ENCODE measurements around the gene DNAJC5. TPM values are rescaled to one million over a fixed set of nuclear protein-coding genes. Genes with fewer than 3 reads are reported as not detected.

DNAJC5 gene
- total and polyA plus RNA-seq, 9 of the 15 experiments (the other 6 are each of a cell fraction or from before 2014, with no cell fraction given): 0.95 to 42.8 (median 23.4) TPM

DNA sequence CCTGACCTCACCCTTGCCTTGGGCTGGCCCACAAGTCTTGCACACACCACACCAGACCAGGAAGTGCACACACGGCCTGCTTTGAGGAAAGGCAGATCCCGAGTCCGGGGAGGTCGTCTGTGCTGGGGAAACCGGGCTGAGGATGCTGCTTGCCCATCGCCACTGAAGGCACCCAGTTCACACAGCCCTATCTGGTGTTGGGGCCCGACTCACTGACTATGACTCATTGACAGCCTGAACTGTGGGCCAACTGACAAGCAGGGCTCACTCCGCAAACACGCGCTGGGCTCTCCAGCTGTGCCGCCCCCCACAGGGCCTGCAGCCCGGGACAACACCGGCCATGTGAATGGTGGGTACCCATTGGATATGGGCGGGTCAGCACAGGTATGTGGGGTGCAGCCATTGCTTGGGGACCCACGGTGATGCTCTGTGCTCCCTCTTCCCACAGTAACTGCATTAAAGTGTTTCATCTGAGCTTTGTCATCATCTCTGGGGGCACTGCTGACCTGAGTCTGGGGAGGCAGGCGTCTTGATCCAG lies 82.9 kb downstream of the DNAJC5 start (continued):
- TF ChIP-seq JUN (IDR thresholded peaks at IDR 0.05; ENCODE audit: borderline replicate concordance, low read depth, low read length) (peak; percentile 43; the same call in 1 of the 2 replicates), JUN (CRISPR knock-in tag; IDR thresholded peaks at IDR 0.05; ENCODE audit: borderline replicate concordance) (0 out of 2 replicates have a peak, but pooled peaks have one; percentile 29), ZFX (CRISPR knock-in tag; IDR thresholded peaks at IDR 0.05) (0 out of 2 replicates have a peak, but pooled peaks have one; percentile 24), ZNF740 (CRISPR knock-in tag; IDR thresholded peaks at IDR 0.05) (peak; percentile 89), ZNF740 (tag; IDR thresholded peaks at IDR 0.05) (no peak), RBM17 (IDR thresholded peaks at IDR 0.05; ENCODE audit: borderline replicate concordance, low read depth, low read length) (no peak), STAT6 (CRISPR knock-in tag; IDR thresholded peaks at IDR 0.05) (no peak), CBFA2T3 (IDR thresholded peaks at IDR 0.05) (peak; percentile 62), POLR3G (IDR thresholded peaks at IDR 0.05; ENCODE audit: extremely low read depth, insufficient read length, insufficient replicate concordance) (no peak), JUND (IDR thresholded peaks at IDR 0.05; ENCODE audit: borderline replicate concordance, low read depth, low read length) (peak; percentile 88), JUND (tag; IDR thresholded peaks at IDR 0.05; ENCODE audit: borderline replicate concordance, low read depth, low read length) (peak; percentile 85; the same call in 2 of the 3 replicates), FOS (IDR thresholded peaks at IDR 0.05; ENCODE audit: extremely low read depth, insufficient read length) (peak; percentile 4), ZNF324 (CRISPR knock-in tag; IDR thresholded peaks at IDR 0.05) (no peak), POLR2H (tag; IDR thresholded peaks at IDR 0.05; ENCODE audit: low read depth) (no peak)
- TF ChIP-seq, protein P1, sequence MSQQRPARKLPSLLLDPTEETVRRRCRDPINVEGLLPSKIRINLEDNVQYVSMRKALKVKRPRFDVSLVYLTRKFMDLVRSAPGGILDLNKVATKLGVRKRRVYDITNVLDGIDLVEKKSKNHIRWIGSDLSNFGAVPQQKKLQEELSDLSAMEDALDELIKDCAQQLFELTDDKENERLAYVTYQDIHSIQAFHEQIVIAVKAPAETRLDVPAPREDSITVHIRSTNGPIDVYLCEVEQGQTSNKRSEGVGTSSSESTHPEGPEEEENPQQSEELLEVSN (IDR thresholded peaks at IDR 0.05; ENCODE audit: borderline replicate concordance in 1 of 2, extremely low read depth in 1 of 2, insufficient read depth in 1 of 2, insufficient read length in 1 of 2, low read depth in 1 of 2, low read length in 1 of 2, poor library complexity in 1 of 2, severe bottlenecking in 1 of 2): peak in 1 of 2 experiments; percentile 45
- TF ChIP-seq, protein P2, sequence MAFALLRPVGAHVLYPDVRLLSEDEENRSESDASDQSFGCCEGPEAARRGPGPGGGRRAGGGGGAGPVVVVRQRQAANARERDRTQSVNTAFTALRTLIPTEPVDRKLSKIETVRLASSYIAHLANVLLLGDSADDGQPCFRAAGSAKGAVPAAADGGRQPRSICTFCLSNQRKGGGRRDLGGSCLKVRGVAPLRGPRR (CRISPR knock-in tag; IDR thresholded peaks at IDR 0.05): no peak
- TF ChIP-seq, protein P3, sequence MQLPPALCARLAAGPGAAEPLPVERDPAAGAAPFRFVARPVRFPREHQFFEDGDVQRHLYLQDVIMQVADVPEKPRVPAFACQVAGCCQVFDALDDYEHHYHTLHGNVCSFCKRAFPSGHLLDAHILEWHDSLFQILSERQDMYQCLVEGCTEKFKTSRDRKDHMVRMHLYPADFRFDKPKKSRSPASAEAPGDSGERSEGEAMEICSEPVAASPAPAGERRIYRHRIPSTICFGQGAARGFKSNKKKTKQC (CRISPR knock-in tag; IDR thresholded peaks at IDR 0.05): 0 out of 2 replicates have a peak, but pooled peaks have one; percentile 24
